ENCODE results near the gene HAAO. TPM values are rescaled to one million over a fixed set of nuclear protein-coding genes. Genes with fewer than 3 reads are reported as not detected.
"Not testable (repeated sequence)": the region's sequence is repeated elsewhere in the genome, so short reads cannot be mapped to it uniquely, and the experiment has no call there.

The HAAO gene
- not detected in 2 replicates for total RNA-seq (2014; rRNA removed; shearing (Covaris generic))

- DNase-seq (ENCODE audit: low spot score) = no peak
Measured at GRCh38 chr2:42792583-42793333, at the start of gene HAAO. Gene HAAO, minus strand, starts transcription at chr2:42792583. Its CDS starts 47 bp downstream, at chr2:42792536.

- no peak for DNase-seq (ENCODE audit: low spot score)
Measured at GRCh38 chr2:42841344-42841743, 49.0 kb upstream of the HAAO start.

GRCh38 chr2:42840760-42841159 lies 48.4 kb upstream of the HAAO start:
- DNase-seq (ENCODE audit: low spot score) = no peak

- DNase-seq (ENCODE audit: low spot score) = no peak
Measured at GRCh38 chr2:42839809-42840501, 47.6 kb upstream of the HAAO start.

- no peak for DNase-seq (ENCODE audit: low spot score)
Measured at GRCh38 chr2:42838133-42838532, 45.8 kb upstream of the HAAO start.

GRCh38 chr2:42835577-42836371 lies 43.4 kb upstream of the HAAO start:
- peak; percentile 87 for DNase-seq (ENCODE audit: low spot score)

- DNase-seq (ENCODE audit: low spot score) = no peak
Measured at GRCh38 chr2:42834161-42834560, 41.8 kb upstream of the HAAO start.

- DNase-seq (ENCODE audit: low spot score) = no peak
Measured at GRCh38 chr2:42832289-42832634, 39.9 kb upstream of the HAAO start.

- not testable (repeated sequence) for DNase-seq (ENCODE audit: low spot score)
Measured at GRCh38 chr2:42831575-42832288, 39.3 kb upstream of the HAAO start.

- no peak for DNase-seq (ENCODE audit: low spot score)
Measured at GRCh38 chr2:42830922-42831574, 38.7 kb upstream of the HAAO start.

- DNase-seq (ENCODE audit: low spot score) = no peak
Measured at GRCh38 chr2:42829671-42830440, 37.5 kb upstream of the HAAO start.

- peak; percentile 69 for DNase-seq (ENCODE audit: low spot score)
Measured at GRCh38 chr2:42828487-42829425, 36.4 kb upstream of the HAAO start.

GRCh38 chr2:42827647-42828486 lies 35.5 kb upstream of the HAAO start:
- peak; percentile 71 for DNase-seq (ENCODE audit: low spot score)

GRCh38 chr2:42826231-42826630 lies 33.8 kb upstream of the HAAO start:
- no peak for DNase-seq (ENCODE audit: low spot score)

- no peak for DNase-seq (ENCODE audit: low spot score)
Measured at GRCh38 chr2:42824454-42824807, 32.0 kb upstream of the HAAO start.

- DNase-seq (ENCODE audit: low spot score) = no peak
Measured at GRCh38 chr2:42823744-42824453, 31.5 kb upstream of the HAAO start.

GRCh38 chr2:42819160-42819559 lies 26.8 kb upstream of the HAAO start:
- DNase-seq (ENCODE audit: low spot score) = no peak

- no peak for DNase-seq (ENCODE audit: low spot score)
Measured at GRCh38 chr2:42815726-42816125, 23.3 kb upstream of the HAAO start.
